HFFc6 (cell line): Measurements from ENCODE around the gene SLC39A11. TPM values are rescaled to one million over a fixed set of nuclear protein-coding genes. Genes with fewer than 3 reads are reported as not detected.
"Not testable (repeated sequence)": the region's sequence is repeated elsewhere in the genome, so short reads cannot be mapped to it uniquely, and the experiment has no call there.

Experiments
- DNase-seq: peaks from one replicate; pipeline ENCODE4 v3.0.0-alpha.2; 2018
- H3K27ac Mint-ChIP-seq: 2 replicates; pipeline ENCODE4 v1.8.0; 2020; ENCODE audit warnings: mild to moderate bottlenecking, mixed read lengths
- H3K27me3 Mint-ChIP-seq: 2 replicates; pipeline ENCODE4 v1.8.0; 2021; ENCODE audit warnings: mild to moderate bottlenecking, moderate library complexity, mixed read lengths; ENCODE audit not compliant: insufficient read depth
- H3K36me3 Mint-ChIP-seq: 2 replicates; pipeline ENCODE4 v1.8.0; 2021; ENCODE audit warnings: low read depth, mixed read lengths
- H3K4me1 Mint-ChIP-seq: 2 replicates; pipeline ENCODE4 v1.8.0; 2020; ENCODE audit warnings: low read depth, mixed read lengths
- H3K4me3 Mint-ChIP-seq: 2 replicates; pipeline ENCODE4 v1.8.0; 2020; ENCODE audit warnings: mild to moderate bottlenecking, moderate library complexity, mixed read lengths
- H3K9me3 Mint-ChIP-seq: 2 replicates; pipeline ENCODE4 v1.8.0; 2020; ENCODE audit warnings: mild to moderate bottlenecking, mixed read lengths
- total RNA-seq, 6 experiments: library from RNA; stranded (reverse); fragmentation: NEBNext Ultra II Directional; extraction: Animal tissue kit (Norgen Biotek cat#: 25700); gene quantifications; 2 replicates in 1 of 6; 3 replicates in 5 of 6; pipeline ENCODE4 v1.2.3, GENCODE V29; 2021
- TF ChIP-seq, protein P1 (sequence below): fragments of 200-600 bp; sonication (generic); IDR thresholded peaks from 2 replicates; pipeline ENCODE4 v1.5.0; 2021; ENCODE audit warnings: antibody characterized with exemption, mild to moderate bottlenecking

The SLC39A11 gene
- total RNA-seq, 6 experiments from 2014 or later, result 29.7 to 40.6 (median 34.9) TPM

DNA sequence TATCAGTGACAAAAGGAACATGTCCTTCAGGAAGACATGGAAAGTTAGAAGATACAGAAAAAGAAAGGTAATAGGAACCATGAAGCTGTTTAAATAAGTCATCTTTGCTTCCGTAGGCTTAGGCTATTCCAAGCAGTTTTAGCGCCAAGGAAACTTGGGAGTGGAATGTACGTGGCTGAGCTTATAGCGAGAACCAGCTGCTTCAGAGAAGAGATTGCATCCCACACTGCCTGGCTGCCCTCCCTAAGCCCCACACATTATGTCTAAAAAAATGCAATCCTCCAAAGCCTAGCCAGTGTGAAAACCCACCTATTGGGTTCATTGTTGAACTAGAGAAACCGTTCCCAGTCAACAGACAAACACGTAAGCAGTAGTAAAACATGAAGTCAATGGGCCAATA lies 149.9 kb downstream of the SLC39A11 start:
- no peaks in the 10 kb centered on the region for H3K27me3 Mint-ChIP-seq
- H3K9me3 Mint-ChIP-seq, result no peaks in the 10 kb centered on the region
- no peak overlapping the region for H3K27ac Mint-ChIP-seq
- no peak for DNase-seq
- H3K36me3 Mint-ChIP-seq, result peaks cover 5% of the 10 kb centered on the region; the same call in 1 of the 2 replicates
- no peak overlapping the region for H3K4me3 Mint-ChIP-seq
- TF ChIP-seq, protein P1, sequence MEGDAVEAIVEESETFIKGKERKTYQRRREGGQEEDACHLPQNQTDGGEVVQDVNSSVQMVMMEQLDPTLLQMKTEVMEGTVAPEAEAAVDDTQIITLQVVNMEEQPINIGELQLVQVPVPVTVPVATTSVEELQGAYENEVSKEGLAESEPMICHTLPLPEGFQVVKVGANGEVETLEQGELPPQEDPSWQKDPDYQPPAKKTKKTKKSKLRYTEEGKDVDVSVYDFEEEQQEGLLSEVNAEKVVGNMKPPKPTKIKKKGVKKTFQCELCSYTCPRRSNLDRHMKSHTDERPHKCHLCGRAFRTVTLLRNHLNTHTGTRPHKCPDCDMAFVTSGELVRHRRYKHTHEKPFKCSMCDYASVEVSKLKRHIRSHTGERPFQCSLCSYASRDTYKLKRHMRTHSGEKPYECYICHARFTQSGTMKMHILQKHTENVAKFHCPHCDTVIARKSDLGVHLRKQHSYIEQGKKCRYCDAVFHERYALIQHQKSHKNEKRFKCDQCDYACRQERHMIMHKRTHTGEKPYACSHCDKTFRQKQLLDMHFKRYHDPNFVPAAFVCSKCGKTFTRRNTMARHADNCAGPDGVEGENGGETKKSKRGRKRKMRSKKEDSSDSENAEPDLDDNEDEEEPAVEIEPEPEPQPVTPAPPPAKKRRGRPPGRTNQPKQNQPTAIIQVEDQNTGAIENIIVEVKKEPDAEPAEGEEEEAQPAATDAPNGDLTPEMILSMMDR, result no peak
- H3K4me1 Mint-ChIP-seq, result no peaks in the 10 kb centered on the region

DNA sequence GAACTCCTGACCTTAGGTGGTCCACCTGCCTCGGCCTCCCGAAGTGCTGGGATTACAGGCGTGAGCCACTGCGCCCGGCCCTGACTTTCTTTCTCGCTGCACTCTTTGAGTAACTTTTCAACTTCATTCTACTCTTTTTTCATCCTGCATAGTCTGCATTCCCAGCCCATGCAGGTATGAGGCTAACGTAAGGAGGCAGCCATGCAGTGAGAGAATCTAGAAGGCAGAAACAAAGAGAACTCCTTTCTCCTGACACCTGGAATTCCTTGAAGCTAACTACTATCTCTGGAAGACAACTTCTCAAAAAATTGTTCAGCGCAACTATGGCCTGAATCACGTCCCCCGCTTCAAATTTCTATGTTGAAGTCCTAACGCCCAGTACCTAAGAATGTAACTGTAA lies 152.0 kb downstream of the SLC39A11 start:
- DNase-seq, result no peak
- no peaks in the 10 kb centered on the region for H3K4me1 Mint-ChIP-seq
- H3K36me3 Mint-ChIP-seq, result no peaks in the 10 kb centered on the region
- no peak overlapping the region for H3K27ac Mint-ChIP-seq
- TF ChIP-seq, protein P1, result no peak
- H3K27me3 Mint-ChIP-seq, result no peaks in the 10 kb centered on the region
- no peak overlapping the region for H3K4me3 Mint-ChIP-seq
- H3K9me3 Mint-ChIP-seq, result no peaks in the 10 kb centered on the region

DNA sequence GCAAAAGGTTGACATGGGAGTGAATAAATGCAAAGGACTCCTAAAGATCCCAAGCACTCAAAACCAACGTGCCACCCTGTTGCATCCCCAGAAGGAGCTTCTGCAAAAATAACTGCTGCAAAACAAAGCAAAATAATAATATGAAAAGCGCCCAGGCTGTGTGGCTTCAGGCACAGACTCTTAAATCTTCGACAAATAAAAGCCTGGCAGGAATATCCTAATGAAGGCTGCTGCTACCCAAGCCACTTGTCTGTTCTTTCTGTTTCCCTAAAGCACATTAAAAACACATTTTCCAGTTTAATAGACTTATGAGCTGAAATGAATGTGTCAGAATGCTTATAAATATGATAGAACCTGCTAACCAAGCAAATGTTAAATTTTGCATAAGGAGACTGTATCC lies 154.0 kb downstream of the SLC39A11 start:
- Mint-ChIP-seq H3K27me3 (no peaks in the 10 kb centered on the region), H3K4me3 (no peak overlapping the region), H3K4me1 (no peaks in the 10 kb centered on the region), H3K9me3 (no peaks in the 10 kb centered on the region), H3K36me3 (no peaks in the 10 kb centered on the region), H3K27ac (no peak overlapping the region)
- DNase-seq, result no peak
- TF ChIP-seq, protein P1, result no peak

DNA sequence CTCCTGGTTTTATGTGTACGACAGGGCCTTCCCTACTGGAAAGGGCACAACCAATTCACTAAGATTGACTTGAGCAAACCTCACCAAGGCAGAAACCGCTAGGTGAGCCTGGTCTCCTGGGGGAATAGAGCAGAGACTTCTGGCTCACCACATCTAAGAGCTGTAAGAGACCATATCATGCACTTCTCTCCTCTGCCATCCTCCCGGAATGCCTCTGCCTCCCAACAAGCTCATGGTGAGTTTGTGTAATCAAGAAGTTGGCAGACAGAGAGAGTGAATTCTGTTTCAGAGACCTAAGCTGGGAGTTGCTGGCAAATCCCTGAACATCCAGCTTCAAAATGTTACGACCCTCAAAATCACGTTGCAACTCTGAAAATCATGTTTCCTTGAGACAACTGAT lies 154.8 kb downstream of the SLC39A11 start:
- H3K9me3 Mint-ChIP-seq, result no peaks in the 10 kb centered on the region
- no peaks in the 10 kb centered on the region for H3K4me1 Mint-ChIP-seq

DNA sequence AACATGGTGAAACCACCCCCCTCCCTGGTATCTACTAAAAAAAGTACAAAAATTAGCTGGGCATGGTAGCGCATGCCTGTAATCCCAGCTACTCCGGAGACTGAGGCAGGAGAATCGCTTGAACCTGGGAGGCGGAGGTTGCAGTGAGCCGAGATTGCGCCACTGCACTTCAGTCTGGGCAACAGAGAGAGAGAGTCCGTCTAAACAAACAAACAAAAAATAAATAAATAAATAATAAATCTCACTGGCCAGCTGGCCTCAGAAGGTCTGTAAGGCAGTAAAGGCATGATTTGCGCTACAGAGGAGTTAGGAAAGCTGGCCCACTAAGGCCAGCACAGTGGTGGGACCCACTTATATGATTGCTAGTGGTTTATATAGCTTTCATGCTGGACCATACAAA lies 155.2 kb downstream of the SLC39A11 start:
- not testable (repeated sequence) for H3K4me3 Mint-ChIP-seq, H3K27ac Mint-ChIP-seq, DNase-seq, H3K27me3 Mint-ChIP-seq, H3K36me3 Mint-ChIP-seq, H3K9me3 Mint-ChIP-seq, H3K4me1 Mint-ChIP-seq

More for the DNA sequence above, 154.8 kb downstream of the SLC39A11 start:
- no peak for DNase-seq
- TF ChIP-seq, protein P1, result no peak
- H3K27me3 Mint-ChIP-seq, result no peaks in the 10 kb centered on the region
- H3K36me3 Mint-ChIP-seq, result no peaks in the 10 kb centered on the region
- no peak overlapping the region for H3K27ac Mint-ChIP-seq
- no peak overlapping the region for H3K4me3 Mint-ChIP-seq

DNA sequence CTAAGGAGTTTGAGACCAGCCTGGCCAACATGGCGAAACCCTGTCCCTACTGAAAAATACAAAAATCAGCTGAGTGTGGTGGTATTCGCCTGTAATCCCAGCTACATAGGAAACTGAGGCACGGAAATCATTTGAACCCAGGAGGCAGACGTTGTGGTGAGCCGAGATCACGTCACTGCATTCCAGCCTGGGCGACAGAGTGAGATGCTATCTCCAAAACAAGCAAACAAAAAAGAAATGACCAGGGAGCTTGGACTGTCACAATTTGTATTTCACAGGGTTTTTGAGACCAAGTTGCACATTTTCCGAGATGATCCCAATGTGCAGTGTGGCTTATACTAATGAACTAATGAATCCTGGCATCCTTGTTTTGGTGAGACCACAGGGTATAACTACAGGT lies 156.5 kb downstream of the SLC39A11 start:
- DNase-seq, result no peak
- TF ChIP-seq, protein P1, result no peak
- peaks cover 1% of the 10 kb centered on the region; the same call in 1 of the 2 replicates for H3K27me3 Mint-ChIP-seq
- no peaks in the 10 kb centered on the region for H3K9me3 Mint-ChIP-seq
- no peak overlapping the region for H3K27ac Mint-ChIP-seq
- 0 out of 2 replicates have a peak, but pooled peaks cover 5% of the 10 kb centered on the region for H3K36me3 Mint-ChIP-seq
- H3K4me1 Mint-ChIP-seq, result peaks cover 7% of the 10 kb centered on the region
- H3K4me3 Mint-ChIP-seq, result no peak overlapping the region
